Measurements from ENCODE around the gene ZNHIT2. TPM values are rescaled to one million over a fixed set of nuclear protein-coding genes. Genes with fewer than 3 reads are reported as not detected.

The ZNHIT2 gene
- polyA plus RNA-seq, 1 donor (not counting 4 experiments of a cell fraction or from before 2014, with no cell fraction given), result 2.6 TPM

GRCh38 chr11:65111159-65111743 lies 6.2 kb downstream of the ZNHIT2 start:
- Histone ChIP-seq H3K9me3 (ENCODE audit: control insufficient read depth, low read depth, low read length) (no peaks in the 10 kb centered on the region), H3K9ac (ENCODE audit: control insufficient read depth, extremely low read depth, insufficient read depth, low read length) (no peak overlapping the region), H3K27me3 (ENCODE audit: control insufficient read depth, extremely low read depth, insufficient read depth, low read length) (no peaks in the 10 kb centered on the region), H3K4me3 (ENCODE audit: control insufficient read depth in 2 of 3, extremely low read depth in 1 of 3, insufficient read depth in 2 of 3, low read depth in 1 of 3, low read length in 3 of 3) (no peak overlapping the region), H3K4me1 (ENCODE audit: control insufficient read depth, extremely low read depth, insufficient read depth, low read length) (peaks cover 29% of the 10 kb centered on the region), H3K36me3 (ENCODE audit: control insufficient read depth in 2 of 2, extremely low read depth in 1 of 2, insufficient read depth in 2 of 2, low read length in 2 of 2) (peaks cover 10 to 12% of the 10 kb centered on the region in 2 experiments), H3K4me2 (ENCODE audit: control insufficient read depth, extremely low read depth, insufficient read depth, low read depth, low read length) (no peak overlapping the region), H4K20me1 (ENCODE audit: control insufficient read depth, extremely low read depth, insufficient read depth, low read length) (no peaks in the 10 kb centered on the region), H3K9me1 (ENCODE audit: control insufficient read depth, extremely low read depth, insufficient read depth, low read length) (peaks cover 2% of the 10 kb centered on the region), H2AFZ (ENCODE audit: control insufficient read depth, low read length) (no peak overlapping the region), H3K27ac (ENCODE audit: control insufficient read depth, insufficient read depth, low read length) (no peak overlapping the region), H3K79me2 (ENCODE audit: control insufficient read depth, insufficient read depth, low read length) (peaks cover 11% of the 10 kb centered on the region)
- TF ChIP-seq, protein P1, sequence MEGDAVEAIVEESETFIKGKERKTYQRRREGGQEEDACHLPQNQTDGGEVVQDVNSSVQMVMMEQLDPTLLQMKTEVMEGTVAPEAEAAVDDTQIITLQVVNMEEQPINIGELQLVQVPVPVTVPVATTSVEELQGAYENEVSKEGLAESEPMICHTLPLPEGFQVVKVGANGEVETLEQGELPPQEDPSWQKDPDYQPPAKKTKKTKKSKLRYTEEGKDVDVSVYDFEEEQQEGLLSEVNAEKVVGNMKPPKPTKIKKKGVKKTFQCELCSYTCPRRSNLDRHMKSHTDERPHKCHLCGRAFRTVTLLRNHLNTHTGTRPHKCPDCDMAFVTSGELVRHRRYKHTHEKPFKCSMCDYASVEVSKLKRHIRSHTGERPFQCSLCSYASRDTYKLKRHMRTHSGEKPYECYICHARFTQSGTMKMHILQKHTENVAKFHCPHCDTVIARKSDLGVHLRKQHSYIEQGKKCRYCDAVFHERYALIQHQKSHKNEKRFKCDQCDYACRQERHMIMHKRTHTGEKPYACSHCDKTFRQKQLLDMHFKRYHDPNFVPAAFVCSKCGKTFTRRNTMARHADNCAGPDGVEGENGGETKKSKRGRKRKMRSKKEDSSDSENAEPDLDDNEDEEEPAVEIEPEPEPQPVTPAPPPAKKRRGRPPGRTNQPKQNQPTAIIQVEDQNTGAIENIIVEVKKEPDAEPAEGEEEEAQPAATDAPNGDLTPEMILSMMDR (optimal IDR thresholded peaks at IDR 0.05 in 1 of 3, IDR thresholded peaks at IDR 0.05 in 1 of 3, conservative IDR thresholded peaks at IDR 0.05 in 1 of 3; ENCODE audit: extremely low read depth in 1 of 3, insufficient read depth in 2 of 3, low read length in 3 of 3), result no peak
- no peak for TF ChIP-seq EZH2 (IDR thresholded peaks at IDR 0.05; ENCODE audit: low read length)
- DNase-seq (ENCODE audit: low read depth, low spot score), result no peak
- no peak for FAIRE-seq
- dilution Hi-C loops (cut with MboI; ENCODE audit: extremely low pct_ligation_motif_present, low sequenced_read_pairs), result no loop called here

DNA sequence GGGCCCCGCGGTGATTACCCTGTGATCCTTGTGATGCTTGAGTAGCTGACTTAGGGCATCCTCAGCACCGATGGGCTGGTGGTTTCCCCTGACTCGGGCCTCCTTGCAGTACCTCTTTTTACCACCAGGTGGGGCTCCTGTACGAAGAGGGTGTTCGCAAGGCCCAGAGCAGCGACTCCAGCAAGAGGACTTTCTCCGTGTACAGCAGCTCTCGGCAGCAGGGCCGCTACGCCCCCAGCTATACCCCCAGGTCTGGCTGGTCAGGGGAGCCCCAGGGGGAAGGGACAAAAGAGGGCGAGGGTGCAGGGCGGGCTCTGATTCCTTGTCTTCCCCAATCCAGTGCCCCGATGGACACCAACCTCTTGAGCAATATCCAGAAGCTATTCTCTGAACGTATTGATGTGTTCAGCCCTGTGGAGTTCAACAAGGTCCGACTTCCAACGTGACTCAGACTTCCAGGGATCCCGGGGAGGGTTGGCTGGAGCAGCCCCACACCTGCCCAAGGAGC lies 7.1 kb downstream of the ZNHIT2 start:
- Histone ChIP-seq H3K9ac (ENCODE audit: control insufficient read depth, extremely low read depth, insufficient read depth, low read length) (no peak overlapping the region), H2AFZ (ENCODE audit: control insufficient read depth, low read length) (no peak overlapping the region), H3K27ac (ENCODE audit: control insufficient read depth, insufficient read depth, low read length) (no peak overlapping the region), H3K79me2 (ENCODE audit: control insufficient read depth, insufficient read depth, low read length) (peaks cover 3% of the 10 kb centered on the region), H3K4me3 (ENCODE audit: control insufficient read depth in 2 of 3, extremely low read depth in 1 of 3, insufficient read depth in 2 of 3, low read depth in 1 of 3, low read length in 3 of 3) (no peak overlapping the region), H4K20me1 (ENCODE audit: control insufficient read depth, extremely low read depth, insufficient read depth, low read length) (no peaks in the 10 kb centered on the region), H3K9me1 (ENCODE audit: control insufficient read depth, extremely low read depth, insufficient read depth, low read length) (no peaks in the 10 kb centered on the region), H3K27me3 (ENCODE audit: control insufficient read depth, extremely low read depth, insufficient read depth, low read length) (no peaks in the 10 kb centered on the region), H3K4me2 (ENCODE audit: control insufficient read depth, extremely low read depth, insufficient read depth, low read depth, low read length) (no peak overlapping the region), H3K4me1 (ENCODE audit: control insufficient read depth, extremely low read depth, insufficient read depth, low read length) (peaks cover 22% of the 10 kb centered on the region), H3K9me3 (ENCODE audit: control insufficient read depth, low read depth, low read length) (no peaks in the 10 kb centered on the region), H3K36me3 (ENCODE audit: control insufficient read depth in 2 of 2, extremely low read depth in 1 of 2, insufficient read depth in 2 of 2, low read length in 2 of 2) (peaks cover 7 to 9% of the 10 kb centered on the region in 2 experiments)
- dilution Hi-C loops (cut with MboI; ENCODE audit: extremely low pct_ligation_motif_present, low sequenced_read_pairs), result no loop called here
- TF ChIP-seq EZH2 (IDR thresholded peaks at IDR 0.05; ENCODE audit: low read length), result no peak
- TF ChIP-seq, protein P1 (optimal IDR thresholded peaks at IDR 0.05 in 1 of 3, IDR thresholded peaks at IDR 0.05 in 1 of 3, conservative IDR thresholded peaks at IDR 0.05 in 1 of 3; ENCODE audit: extremely low read depth in 1 of 3, insufficient read depth in 2 of 3, low read length in 3 of 3), result peak; percentile 87 to 98 (median 96)
- FAIRE-seq, result peak; percentile 80
- no peak for DNase-seq (ENCODE audit: low read depth, low spot score)
